Measurements from ENCODE around the gene WT1.

WT1 gene

DNA sequence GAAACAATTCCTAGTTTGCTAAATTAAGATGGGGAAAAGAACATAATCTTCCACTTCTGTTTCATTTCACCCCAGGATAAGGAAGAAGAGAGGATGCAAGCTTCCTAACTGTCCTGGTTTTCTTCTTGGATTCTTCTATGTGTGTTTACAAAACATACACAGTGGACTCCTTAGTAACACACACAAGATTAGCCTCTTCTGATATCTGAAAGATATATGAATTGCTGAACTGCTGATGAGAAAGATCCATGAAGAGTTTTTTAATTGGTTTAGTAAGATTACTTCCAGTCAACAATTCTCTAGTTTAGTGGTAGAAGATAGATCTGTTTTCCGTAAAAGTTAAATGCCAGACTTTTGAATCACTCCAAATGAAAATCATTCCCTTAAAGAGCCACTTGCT, 86.8 kb downstream of the WT1 start:
- no peak for DNase-seq (ENCODE audit: low read depth, low spot score)
- no peak overlapping the region for H3K4me3 ChIP-seq (ENCODE audit: low read depth, low read length)
- in situ Hi-C loops (cut with HindIII; ENCODE audit: low sequenced_read_pairs) = no loop called here
- TF ChIP-seq, protein P1, sequence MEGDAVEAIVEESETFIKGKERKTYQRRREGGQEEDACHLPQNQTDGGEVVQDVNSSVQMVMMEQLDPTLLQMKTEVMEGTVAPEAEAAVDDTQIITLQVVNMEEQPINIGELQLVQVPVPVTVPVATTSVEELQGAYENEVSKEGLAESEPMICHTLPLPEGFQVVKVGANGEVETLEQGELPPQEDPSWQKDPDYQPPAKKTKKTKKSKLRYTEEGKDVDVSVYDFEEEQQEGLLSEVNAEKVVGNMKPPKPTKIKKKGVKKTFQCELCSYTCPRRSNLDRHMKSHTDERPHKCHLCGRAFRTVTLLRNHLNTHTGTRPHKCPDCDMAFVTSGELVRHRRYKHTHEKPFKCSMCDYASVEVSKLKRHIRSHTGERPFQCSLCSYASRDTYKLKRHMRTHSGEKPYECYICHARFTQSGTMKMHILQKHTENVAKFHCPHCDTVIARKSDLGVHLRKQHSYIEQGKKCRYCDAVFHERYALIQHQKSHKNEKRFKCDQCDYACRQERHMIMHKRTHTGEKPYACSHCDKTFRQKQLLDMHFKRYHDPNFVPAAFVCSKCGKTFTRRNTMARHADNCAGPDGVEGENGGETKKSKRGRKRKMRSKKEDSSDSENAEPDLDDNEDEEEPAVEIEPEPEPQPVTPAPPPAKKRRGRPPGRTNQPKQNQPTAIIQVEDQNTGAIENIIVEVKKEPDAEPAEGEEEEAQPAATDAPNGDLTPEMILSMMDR (IDR thresholded peaks at IDR 0.05; ENCODE audit: low read depth, low read length) = no peak

DNA sequence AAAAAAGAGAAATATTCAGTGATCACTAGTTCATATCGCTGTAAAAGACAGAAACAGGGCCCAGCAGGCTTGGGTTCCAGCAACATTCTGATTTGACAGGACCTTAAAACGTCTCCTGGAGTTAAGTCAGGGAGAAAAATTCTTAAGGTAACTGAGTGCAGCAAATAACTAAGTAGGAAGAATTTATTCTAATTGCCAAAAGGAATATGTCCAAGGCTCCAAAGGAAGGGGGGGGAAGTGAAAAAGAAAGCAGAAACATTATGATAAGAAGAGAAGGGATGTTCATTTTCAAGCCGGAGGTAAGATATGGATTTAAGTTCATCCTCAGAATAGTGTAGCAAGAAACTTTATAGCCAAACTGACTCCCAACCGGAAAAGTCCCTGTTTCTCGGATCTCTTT, 90.4 kb downstream of the WT1 start:
- DNase-seq (ENCODE audit: low read depth, low spot score) = no peak
- H3K4me3 ChIP-seq (ENCODE audit: low read depth, low read length) = no peak overlapping the region
- in situ Hi-C loops (cut with HindIII; ENCODE audit: low sequenced_read_pairs) = no loop called here
- TF ChIP-seq, protein P1 (IDR thresholded peaks at IDR 0.05; ENCODE audit: low read depth, low read length) = no peak

DNA sequence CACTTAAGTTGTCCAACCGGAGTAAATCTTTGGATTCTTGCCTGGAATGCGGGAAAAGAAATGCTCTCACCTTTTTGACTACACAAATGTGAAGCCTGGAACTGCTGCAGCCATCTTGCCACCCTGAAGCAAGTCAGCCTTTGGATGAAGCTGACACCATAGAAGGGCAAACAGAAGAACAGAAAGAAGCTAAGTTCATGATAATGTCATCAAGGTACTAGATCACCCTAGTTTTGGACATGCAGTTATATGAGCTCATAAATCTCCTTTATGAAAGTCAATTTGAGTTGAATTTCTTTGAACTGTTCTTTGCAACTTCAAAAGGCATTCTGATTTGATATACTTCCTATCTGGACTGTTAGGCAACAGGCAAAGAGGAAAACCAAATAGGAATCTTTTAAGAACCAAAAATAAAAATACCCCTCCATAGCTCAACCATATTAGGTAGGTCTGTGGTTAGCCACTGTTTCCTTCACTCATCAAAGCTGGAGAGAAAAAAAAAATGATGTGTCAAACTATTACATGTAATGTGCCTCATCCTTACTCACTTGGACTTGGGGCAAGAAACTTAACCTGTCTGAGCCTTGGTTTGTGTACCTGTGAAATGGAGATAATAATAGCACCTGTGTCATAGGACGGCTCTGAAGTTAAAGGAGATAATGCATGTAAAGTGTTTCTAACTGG, 91.9 kb downstream of the WT1 start:
- TF ChIP-seq, protein P1 (IDR thresholded peaks at IDR 0.05; ENCODE audit: low read depth, low read length) = no peak
- in situ Hi-C loops (cut with HindIII; ENCODE audit: low sequenced_read_pairs) = no loop called here
- no peak for DNase-seq (ENCODE audit: low read depth, low spot score)
- H3K4me3 ChIP-seq (ENCODE audit: low read depth, low read length) = no peak overlapping the region

DNA sequence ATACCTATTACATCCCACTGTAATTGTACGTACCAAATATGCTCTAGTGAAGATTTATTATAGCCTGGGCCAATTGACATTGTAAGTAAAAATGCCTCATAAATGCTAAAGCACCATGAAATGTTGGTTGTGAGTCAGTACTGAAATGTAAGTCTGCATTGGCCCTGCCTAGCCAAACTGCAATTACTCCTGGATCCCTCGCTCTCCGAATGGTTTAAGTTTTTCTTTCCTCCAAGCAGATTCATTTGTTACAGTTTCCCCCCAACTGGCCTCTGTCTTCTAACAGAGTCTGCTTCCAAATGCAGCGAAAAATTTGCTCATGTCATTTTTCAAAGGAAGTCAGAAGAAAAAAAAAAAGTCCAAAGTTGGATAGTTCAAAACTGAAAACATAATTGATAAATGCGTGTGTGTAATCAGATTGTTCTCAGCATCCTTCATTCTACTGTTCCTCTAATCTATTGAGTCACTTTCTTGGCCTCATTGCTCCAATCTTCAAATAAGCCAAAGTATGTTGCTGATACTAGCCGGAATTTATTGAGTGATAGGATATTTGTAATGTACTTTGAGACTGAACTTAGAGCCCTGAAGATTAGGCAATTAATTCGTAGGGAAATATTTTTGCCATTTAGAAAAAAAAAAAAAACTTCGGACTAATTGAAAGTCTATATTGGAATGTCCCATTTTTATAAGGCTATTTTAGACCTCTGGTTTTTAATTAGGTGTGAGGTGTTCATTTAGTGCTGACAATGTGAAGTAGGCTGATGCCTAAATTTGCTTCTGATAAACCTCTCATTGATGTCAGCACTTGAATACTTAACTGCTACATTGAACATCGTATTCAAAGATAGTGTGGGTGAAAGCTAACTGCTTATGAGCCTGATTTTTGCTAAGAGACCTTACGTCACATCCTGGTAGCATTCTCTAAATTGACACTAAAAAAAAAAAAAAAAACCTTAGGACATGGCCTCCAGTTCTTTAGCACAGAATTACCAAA, 93.4 kb downstream of the WT1 start:
- in situ Hi-C loops (cut with HindIII; ENCODE audit: low sequenced_read_pairs) = no loop called here
- TF ChIP-seq, protein P1 (IDR thresholded peaks at IDR 0.05; ENCODE audit: low read depth, low read length) = no peak
- no peak overlapping the region for H3K4me3 ChIP-seq (ENCODE audit: low read depth, low read length)
- no peak for DNase-seq (ENCODE audit: low read depth, low spot score)

DNA sequence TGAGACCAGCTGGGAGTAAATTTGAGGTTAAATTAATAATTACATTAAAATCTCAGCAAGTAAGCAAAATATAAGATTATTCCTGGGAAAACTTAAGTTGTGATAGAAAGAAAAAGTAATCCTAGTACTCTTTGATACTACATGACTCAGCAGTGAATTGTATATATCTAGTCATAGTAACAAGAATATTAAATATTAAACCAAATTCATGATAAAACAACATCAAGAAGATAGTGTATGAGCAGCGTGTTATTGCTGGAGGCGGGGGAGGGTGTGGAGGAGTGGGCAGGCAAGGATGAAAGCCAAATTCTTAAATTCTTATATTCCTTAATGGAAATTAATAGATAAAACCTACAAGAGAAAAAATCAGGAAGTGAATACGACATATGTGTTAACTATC, 95.2 kb downstream of the WT1 start:
- TF ChIP-seq, protein P1 (IDR thresholded peaks at IDR 0.05; ENCODE audit: low read depth, low read length) = no peak
- in situ Hi-C loops (cut with HindIII; ENCODE audit: low sequenced_read_pairs) = no loop called here

More for the DNA sequence above, 95.2 kb downstream of the WT1 start:
- DNase-seq (ENCODE audit: low read depth, low spot score) = no peak
- no peak overlapping the region for H3K4me3 ChIP-seq (ENCODE audit: low read depth, low read length)
